Measurements from ENCODE around the gene JAKMIP2.

The JAKMIP2 gene

GRCh38 chr5:147742151-147742550 is 40.4 kb downstream of the JAKMIP2 start:
- Histone ChIP-seq H2BK12ac (ENCODE audit: low read length) (no peak overlapping the region), H2AK5ac (ENCODE audit: low read length) (no peak overlapping the region), H3K9ac (ENCODE audit: low read length) (no peak overlapping the region), H3K27ac (ENCODE audit: low read depth, low read length) (no peak overlapping the region), H3K4me2 (ENCODE audit: low read length) (no peak overlapping the region), H2BK5ac (ENCODE audit: low read depth, low read length, poor library complexity) (no peak overlapping the region), H3K4ac (ENCODE audit: low read depth, low read length) (no peak overlapping the region), H3K23ac (ENCODE audit: low read length) (no peak overlapping the region), H3K36me3 (ENCODE audit: control insufficient read depth in 1 of 2, insufficient read depth in 2 of 2, low read length in 2 of 2) (no peaks in the 10 kb centered on the region), H3K79me1 (ENCODE audit: low read length) (no peaks in the 10 kb centered on the region), H3K14ac (ENCODE audit: low read length) (no peak overlapping the region), H2BK120ac (ENCODE audit: insufficient read depth, low read length, poor library complexity) (no peak overlapping the region), H3K4me1 (ENCODE audit: control insufficient read depth in 1 of 2, insufficient read depth in 2 of 2, low read length in 2 of 2) (no peaks in the 10 kb centered on the region), H3K9me3 (ENCODE audit: insufficient read depth, low read depth, low read length) (no peaks in the 10 kb centered on the region), H4K91ac (ENCODE audit: low read depth, low read length) (no peak overlapping the region), H4K8ac (ENCODE audit: low read depth, low read length) (no peak overlapping the region), H3K4me3 (ENCODE audit: low read depth, low read length) (no peak overlapping the region), H2AFZ (ENCODE audit: insufficient read depth, low read length, poor library complexity) (no peak overlapping the region), H3K18ac (ENCODE audit: low read length) (no peak overlapping the region), H3K79me2 (ENCODE audit: control insufficient read depth, insufficient read depth, low read length, poor library complexity) (no peaks in the 10 kb centered on the region), H3K27me3 (ENCODE audit: insufficient read depth, low read length) (no peaks in the 10 kb centered on the region), H4K12ac (ENCODE audit: low read depth, low read length) (no peak overlapping the region)
- no CpG with 5 or more reads among the region's 4 CpGs for WGBS (ENCODE audit: extremely low coverage, insufficient coverage, insufficient read length)
- DNase-seq: peak; percentile 27 to 65

DNA sequence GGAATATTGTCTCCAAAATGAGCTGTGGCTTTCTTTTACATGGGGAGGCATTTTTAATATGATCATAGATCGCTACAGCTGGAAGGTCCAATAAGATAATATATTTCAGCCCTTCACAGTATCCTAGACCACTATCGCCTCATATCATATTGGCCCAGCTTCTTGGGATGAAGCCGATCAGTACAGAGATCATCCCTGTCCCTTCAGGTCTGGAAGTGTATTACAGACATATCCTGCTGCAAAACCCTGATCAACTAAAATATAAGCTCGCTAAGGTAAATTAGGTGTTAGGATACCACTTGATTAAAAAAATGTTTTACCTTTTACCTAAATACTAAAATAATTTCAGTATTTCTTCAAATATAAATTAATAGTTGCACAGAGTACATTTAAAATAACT is 41.7 kb downstream of the JAKMIP2 start:
- no CpG with 5 or more reads among the region's 4 CpGs for whole genome bisulfite sequencing (ENCODE audit: extremely low coverage, insufficient coverage, insufficient read length)
- Histone ChIP-seq H3K27ac (ENCODE audit: low read depth, low read length) (no peak overlapping the region), H2BK12ac (ENCODE audit: low read length) (no peak overlapping the region), H3K27me3 (ENCODE audit: insufficient read depth, low read length) (no peaks in the 10 kb centered on the region), H3K79me1 (ENCODE audit: low read length) (no peaks in the 10 kb centered on the region), H3K4me2 (ENCODE audit: low read length) (no peak overlapping the region), H3K9me3 (ENCODE audit: insufficient read depth, low read depth, low read length) (no peaks in the 10 kb centered on the region), H3K18ac (ENCODE audit: low read length) (no peak overlapping the region), H3K79me2 (ENCODE audit: control insufficient read depth, insufficient read depth, low read length, poor library complexity) (no peaks in the 10 kb centered on the region), H2BK120ac (ENCODE audit: insufficient read depth, low read length, poor library complexity) (no peak overlapping the region), H3K14ac (ENCODE audit: low read length) (no peak overlapping the region), H4K8ac (ENCODE audit: low read depth, low read length) (no peak overlapping the region), H3K9ac (ENCODE audit: low read length) (no peak overlapping the region), H3K36me3 (ENCODE audit: control insufficient read depth in 1 of 2, insufficient read depth in 2 of 2, low read length in 2 of 2) (no peaks in the 10 kb centered on the region), H4K12ac (ENCODE audit: low read depth, low read length) (no peak overlapping the region), H3K4me3 (ENCODE audit: low read depth, low read length) (no peak overlapping the region), H4K91ac (ENCODE audit: low read depth, low read length) (no peak overlapping the region), H2AFZ (ENCODE audit: insufficient read depth, low read length, poor library complexity) (no peak overlapping the region), H3K23ac (ENCODE audit: low read length) (no peak overlapping the region), H3K4me1 (ENCODE audit: control insufficient read depth in 1 of 2, insufficient read depth in 2 of 2, low read length in 2 of 2) (no peaks in the 10 kb centered on the region), H3K4ac (ENCODE audit: low read depth, low read length) (no peak overlapping the region), H2AK5ac (ENCODE audit: low read length) (no peak overlapping the region), H2BK5ac (ENCODE audit: low read depth, low read length, poor library complexity) (no peak overlapping the region)
- DNase-seq: no peak

- Histone ChIP-seq H4K8ac (ENCODE audit: low read depth, low read length) (no peak overlapping the region), H3K27ac (ENCODE audit: low read depth, low read length) (no peak overlapping the region), H4K12ac (ENCODE audit: low read depth, low read length) (no peak overlapping the region), H3K4me3 (ENCODE audit: low read depth, low read length) (no peak overlapping the region), H2BK120ac (ENCODE audit: insufficient read depth, low read length, poor library complexity) (no peak overlapping the region), H2BK12ac (ENCODE audit: low read length) (no peak overlapping the region), H3K4me2 (ENCODE audit: low read length) (no peak overlapping the region), H2AK5ac (ENCODE audit: low read length) (no peak overlapping the region), H3K79me1 (ENCODE audit: low read length) (no peaks in the 10 kb centered on the region), H4K91ac (ENCODE audit: low read depth, low read length) (no peak overlapping the region), H3K79me2 (ENCODE audit: control insufficient read depth, insufficient read depth, low read length, poor library complexity) (no peaks in the 10 kb centered on the region), H3K4ac (ENCODE audit: low read depth, low read length) (no peak overlapping the region), H3K4me1 (ENCODE audit: control insufficient read depth in 1 of 2, insufficient read depth in 2 of 2, low read length in 2 of 2) (no peaks in the 10 kb centered on the region), H3K18ac (ENCODE audit: low read length) (no peak overlapping the region), H2BK5ac (ENCODE audit: low read depth, low read length, poor library complexity) (no peak overlapping the region), H3K27me3 (ENCODE audit: insufficient read depth, low read length) (no peaks in the 10 kb centered on the region), H2AFZ (ENCODE audit: insufficient read depth, low read length, poor library complexity) (no peak overlapping the region), H3K36me3 (ENCODE audit: control insufficient read depth in 1 of 2, insufficient read depth in 2 of 2, low read length in 2 of 2) (no peaks in the 10 kb centered on the region), H3K9me3 (ENCODE audit: insufficient read depth, low read depth, low read length) (no peaks in the 10 kb centered on the region), H3K23ac (ENCODE audit: low read length) (no peak overlapping the region), H3K14ac (ENCODE audit: low read length) (no peak overlapping the region), H3K9ac (ENCODE audit: low read length) (no peak overlapping the region)
- no peak for DNase-seq
- WGBS (ENCODE audit: extremely low coverage, insufficient coverage, insufficient read length): no CpG with 5 or more reads among the region's 3 CpGs
These were observed 44.6 kb downstream of the JAKMIP2 start for GRCh38 chr5:147737921-147738320.

GRCh38 chr5:147735621-147736125 is 46.9 kb downstream of the JAKMIP2 start:
- DNase-seq: no peak
- Histone ChIP-seq H3K79me2 (ENCODE audit: control insufficient read depth, insufficient read depth, low read length, poor library complexity) (no peaks in the 10 kb centered on the region), H4K8ac (ENCODE audit: low read depth, low read length) (no peak overlapping the region), H3K36me3 (ENCODE audit: control insufficient read depth in 1 of 2, insufficient read depth in 2 of 2, low read length in 2 of 2) (no peaks in the 10 kb centered on the region), H4K12ac (ENCODE audit: low read depth, low read length) (no peak overlapping the region), H3K27ac (ENCODE audit: low read depth, low read length) (no peak overlapping the region), H2BK5ac (ENCODE audit: low read depth, low read length, poor library complexity) (no peak overlapping the region), H3K4me3 (ENCODE audit: low read depth, low read length) (no peak overlapping the region), H3K9me3 (ENCODE audit: insufficient read depth, low read depth, low read length) (no peaks in the 10 kb centered on the region), H4K91ac (ENCODE audit: low read depth, low read length) (no peak overlapping the region), H3K14ac (ENCODE audit: low read length) (no peak overlapping the region), H3K9ac (ENCODE audit: low read length) (no peak overlapping the region), H2AFZ (ENCODE audit: insufficient read depth, low read length, poor library complexity) (no peak overlapping the region), H2BK120ac (ENCODE audit: insufficient read depth, low read length, poor library complexity) (no peak overlapping the region), H3K4ac (ENCODE audit: low read depth, low read length) (no peak overlapping the region), H3K4me1 (ENCODE audit: control insufficient read depth in 1 of 2, insufficient read depth in 2 of 2, low read length in 2 of 2) (no peaks in the 10 kb centered on the region), H3K18ac (ENCODE audit: low read length) (no peak overlapping the region), H3K4me2 (ENCODE audit: low read length) (no peak overlapping the region), H2AK5ac (ENCODE audit: low read length) (no peak overlapping the region), H3K27me3 (ENCODE audit: insufficient read depth, low read length) (no peaks in the 10 kb centered on the region), H3K79me1 (ENCODE audit: low read length) (no peaks in the 10 kb centered on the region), H2BK12ac (ENCODE audit: low read length) (no peak overlapping the region), H3K23ac (ENCODE audit: low read length) (no peak overlapping the region)
